Stimulated activated CD4-positive, alpha-beta T cell treated with anti-CD3 and anti-CD28 coated beads, Interleukin-4, amount 100 ng/mL, for 4 hours (primary cell): Measurements from ENCODE around the gene FN1.

Experiments
- DNase-seq, 2 experiments: peaks; one replicate each; pipeline ENCODE4 v3.0.0-alpha.2; 2020

The FN1 gene

DNA sequence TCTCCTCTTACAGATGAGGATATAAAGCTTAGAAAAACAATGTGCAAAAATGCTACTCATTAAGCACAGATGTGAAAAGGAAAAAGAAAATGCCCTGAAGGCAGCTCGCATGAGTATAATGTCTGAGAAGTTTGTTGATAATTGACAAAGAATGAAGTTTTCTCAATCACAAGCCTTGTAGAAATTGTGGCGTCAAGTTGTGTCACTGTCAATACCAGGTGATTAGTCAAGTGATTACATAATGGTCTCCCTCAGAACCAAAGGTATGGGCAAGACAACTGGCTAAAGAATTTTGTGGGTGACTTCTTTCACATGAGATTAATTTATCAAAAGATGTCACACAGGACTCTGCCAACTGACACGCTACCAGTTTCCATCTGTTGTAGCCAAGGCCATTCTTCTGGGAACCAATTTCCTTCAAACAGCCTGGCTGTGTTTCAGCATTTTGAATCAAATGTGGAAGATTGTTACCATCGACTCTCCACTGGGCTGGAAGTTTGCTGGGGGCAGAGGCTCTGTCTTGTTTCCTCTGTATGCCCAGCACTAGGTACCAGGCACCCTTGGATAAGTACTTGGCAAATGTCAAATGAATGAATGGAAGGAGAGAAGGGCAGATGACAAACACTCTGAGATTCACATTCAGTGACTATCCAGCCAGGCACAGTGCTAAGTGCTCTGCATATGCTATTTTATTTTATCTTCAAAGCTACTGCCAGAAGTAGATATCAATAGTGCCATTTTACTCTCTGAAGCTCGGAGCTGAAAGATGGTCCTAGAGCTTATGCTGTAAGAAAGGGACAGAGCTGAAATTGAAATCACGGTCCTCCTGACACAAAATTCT, 5.9 kb upstream of the FN1 start:
- no peak for DNase-seq

DNA sequence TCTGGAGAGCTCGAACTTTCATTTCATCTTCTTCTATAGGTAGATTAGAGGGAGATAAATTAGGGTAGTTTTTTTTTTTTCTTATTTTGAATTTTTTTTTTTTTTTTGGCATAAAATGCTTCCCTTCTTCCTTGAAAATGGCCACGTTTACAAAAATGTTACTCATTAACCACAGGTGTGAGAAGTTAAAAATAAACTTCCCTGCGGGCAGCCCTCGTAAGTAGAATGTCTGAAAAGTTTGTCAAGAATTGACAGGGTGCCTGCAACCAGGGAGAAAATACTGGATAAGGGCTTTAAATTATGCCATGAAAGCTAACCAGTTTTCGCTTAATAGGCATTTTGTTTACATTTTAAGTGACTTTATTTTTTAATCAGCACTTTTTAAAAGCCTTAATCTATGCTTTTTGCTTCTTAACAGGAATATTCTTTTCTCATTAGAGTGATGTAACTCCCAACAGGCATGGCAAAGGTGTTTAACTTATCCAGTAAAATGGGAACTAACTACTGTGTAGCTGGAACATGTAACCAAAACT, 4.2 kb upstream of the FN1 start:
- no peak for DNase-seq

DNA sequence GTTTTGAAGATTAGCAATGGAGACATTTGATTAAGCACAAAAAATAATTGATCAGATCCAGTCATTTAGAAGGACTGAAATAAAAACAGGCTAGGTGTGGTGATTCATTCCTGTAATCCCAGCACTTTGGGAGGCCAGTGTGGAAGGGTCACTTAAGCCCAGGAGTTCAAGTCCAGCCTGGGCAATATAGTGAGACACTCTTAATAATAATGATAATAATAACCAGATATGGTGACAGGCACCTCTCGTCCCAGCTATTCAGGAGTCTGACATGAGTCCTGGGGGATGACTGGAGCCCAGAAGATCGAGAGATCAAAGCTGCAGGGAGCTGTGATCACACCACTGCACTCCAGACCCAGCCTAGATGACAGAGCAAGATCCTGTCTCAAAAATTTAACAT, 3.5 kb upstream of the FN1 start:
- no peak for DNase-seq

DNA sequence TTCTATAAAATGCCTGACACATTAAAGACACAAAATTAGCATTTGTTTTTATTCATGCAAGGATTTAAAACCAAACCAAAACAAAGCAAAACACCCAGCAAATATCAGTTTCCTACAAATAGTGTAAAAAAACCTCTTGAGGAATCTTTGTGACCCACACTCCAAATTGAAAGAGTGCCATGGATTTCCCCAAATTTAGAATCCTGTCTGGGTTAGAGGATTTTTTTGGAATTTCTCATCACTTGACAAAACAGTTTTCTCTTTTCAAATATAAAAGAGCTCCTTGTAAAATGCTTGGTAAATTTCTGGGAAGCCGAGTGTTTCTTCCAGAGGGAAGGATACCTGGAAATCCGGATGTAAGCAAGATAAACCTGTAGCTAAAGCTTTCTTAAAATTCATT, 1.7 kb upstream of the FN1 start:
- DNase-seq, result no peak

DNA sequence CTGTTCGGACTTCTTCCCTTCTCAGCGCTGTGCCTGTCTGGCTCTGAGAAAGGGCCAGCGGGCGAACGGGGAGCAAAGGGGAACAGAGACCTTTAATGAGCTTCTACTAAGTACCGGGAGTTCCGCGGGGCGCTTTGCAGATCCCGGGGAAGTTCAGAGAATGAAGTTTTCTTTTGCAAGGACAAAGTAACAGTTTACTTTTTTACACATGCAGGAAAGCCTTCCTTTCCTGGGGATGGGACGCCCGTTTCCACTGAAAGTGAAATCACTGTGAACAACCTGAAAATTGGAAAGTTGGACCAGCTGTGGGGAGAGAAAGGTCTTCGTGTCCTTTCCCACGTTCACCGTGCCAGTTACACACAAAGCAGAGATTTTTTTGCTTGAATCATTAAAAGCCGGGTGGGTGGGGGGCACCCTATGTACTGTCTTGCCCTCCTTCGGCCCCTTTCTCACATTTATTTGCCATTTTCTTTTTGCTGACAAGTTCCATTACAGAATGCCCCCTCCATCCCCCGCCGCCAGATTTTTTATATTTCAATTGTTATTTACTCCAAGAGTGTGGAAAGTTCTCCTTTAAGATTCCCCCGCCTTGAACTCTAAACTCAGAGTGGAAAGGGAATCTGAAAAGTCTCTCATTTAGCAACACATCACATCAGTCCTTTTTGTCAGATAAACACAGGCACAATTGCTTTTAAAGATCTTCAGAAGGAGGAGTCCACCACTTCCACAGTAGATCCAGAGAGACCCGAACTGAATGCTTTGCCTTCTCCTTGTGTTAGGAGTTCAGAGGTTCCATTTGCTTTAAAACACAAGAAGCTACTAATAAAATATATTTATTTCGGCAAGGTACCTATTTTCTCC, 1.1 kb upstream of the FN1 start:
- no peak for DNase-seq

DNA sequence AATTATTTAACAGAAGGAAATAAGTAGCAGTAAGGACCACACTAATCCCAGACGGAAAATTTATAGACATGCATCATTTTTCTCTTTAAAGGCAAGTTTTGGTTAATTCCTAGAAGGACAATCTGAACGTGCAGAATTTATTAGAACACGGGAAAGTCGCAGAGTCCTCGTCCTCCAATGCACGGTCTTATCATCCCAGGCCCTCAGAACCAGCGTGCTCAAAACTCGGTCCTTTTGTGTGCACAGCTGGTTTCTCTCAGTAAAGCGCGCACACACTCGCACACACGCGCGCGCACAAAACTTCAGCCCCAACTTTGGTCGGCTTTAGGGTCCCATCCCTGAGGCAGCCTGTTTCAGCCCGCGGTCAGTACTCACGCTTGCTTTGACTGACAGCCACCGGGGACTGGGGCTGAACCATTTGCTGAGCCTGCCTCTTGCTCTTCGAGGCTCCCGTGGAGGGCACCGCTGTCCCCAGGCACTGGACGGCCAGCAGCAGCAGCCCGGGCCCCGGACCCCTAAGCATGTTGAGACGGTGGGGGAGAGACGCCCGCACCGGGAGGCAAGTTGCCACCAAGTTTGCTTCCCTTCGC, 493 bp downstream of the FN1 start:
- no peak for DNase-seq

DNA sequence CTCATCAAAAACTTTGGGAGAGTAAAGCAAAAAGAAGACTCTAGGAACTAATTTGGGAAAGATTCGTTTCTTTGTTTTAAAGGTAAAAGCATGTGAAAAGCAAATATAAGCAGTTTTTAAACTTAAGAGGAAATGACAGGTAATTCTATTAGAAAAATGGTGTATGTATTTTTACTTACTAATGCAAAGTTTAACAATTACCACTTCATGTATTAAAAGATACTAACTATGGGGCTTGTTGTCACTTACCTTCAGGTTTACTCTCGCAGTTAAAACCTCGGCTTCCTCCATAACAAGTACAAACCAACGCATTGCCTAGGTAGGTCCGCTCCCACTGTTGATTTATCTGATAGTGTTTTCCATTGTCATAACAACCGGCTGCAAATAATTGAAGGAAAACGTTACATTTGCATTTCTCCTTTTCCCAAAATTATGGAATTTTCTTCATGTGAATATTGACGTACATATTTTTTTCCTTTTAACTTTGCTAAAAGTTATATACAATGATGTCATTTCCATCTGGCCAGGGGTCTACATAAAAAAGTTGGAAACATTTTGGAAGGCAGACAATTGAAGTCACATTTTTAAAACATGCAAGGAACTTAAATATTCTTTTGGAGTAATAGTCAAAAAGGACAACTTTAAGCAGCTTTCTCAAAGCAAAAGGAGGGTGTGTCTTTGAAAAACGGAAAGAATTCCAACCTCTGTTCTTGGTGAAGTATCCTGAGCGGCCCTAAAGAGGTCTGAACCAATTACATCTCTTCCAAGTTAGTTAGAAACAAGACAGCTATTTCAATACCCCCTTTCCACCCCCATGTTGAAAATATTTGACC, 1.2 kb downstream of the FN1 start:
- no peak for DNase-seq

DNA sequence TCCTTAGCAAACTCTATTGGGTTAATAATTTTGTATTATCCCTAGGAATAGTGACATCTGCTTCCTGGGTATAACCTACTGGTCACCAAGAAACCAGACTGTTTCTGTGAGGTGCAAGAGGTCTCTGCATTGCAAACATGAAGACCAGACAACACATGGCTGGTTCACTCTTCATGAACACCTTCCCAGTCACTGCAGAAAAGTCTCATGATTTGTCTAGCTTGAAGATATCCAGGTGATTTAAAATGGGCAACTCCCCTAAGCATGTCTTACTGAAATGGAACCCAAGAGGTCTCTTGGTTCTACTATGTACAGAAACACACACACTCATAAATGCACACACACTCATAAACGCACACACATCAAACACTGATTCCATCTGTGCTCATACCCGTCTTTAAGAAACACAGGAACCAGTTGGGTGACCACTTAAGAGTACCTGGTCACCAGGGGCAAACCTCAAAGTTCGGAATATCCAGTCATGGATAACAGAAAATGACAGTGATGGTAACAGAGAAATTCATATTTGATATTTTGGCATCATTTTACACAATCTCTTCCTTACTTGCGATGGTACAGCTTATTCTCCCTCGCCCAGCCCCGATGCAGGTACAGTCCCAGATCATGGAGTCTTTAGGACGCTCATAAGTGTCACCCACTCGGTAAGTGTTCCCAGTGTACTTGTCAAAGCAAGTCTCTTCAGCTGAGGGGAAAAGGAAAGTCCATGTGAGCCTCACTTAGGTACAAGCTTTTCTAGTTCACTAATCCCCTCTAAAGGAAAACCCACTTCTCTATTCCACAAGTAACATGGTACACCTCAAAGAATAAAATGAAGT, 2.9 kb downstream of the FN1 start:
- no peak for DNase-seq

DNA sequence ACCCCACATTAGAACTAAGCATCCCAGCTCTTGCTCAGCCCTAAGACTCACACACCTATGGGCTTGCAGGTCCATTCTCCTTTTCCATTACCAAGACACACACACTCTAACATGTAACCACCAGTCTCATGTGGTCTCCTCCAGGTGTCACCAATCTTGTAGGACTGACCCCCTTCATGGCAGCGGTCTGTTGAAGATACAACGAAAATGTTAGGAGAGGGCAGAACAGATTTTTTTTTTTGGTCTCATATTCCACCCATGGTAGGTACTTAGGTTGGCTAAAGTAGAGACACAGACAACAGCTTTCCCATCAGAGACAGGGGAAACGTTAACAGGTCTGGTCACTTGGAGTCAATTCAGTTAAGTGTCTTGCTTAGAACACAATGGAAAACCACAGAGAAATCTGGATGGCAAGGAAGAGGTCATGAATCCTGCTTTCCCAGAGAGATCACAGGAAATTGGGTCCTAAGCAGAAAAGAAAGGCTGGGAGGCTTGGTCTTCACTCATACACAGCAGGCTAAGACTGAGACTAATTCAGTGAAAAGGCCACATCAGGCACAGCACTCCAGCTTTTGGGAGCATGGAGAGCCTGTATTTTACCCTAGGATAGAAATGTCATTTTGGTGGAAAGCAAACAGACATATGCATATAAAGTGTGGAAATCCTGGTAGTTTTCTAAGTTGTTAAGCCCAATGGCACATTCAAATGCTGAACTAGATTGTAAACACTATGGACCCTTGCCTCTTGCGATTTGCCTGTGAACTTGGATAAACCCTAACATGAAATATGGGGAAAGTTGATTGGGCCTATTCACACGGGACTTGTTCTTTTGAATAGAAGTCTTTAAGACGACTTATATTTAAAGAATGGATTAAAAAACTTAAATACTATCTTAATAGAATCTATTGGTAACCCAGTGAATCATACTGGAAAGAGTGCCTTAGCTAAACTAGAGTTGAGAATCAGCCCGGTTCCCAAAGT, 3.8 kb downstream of the FN1 start:
- DNase-seq, result no peak

DNA sequence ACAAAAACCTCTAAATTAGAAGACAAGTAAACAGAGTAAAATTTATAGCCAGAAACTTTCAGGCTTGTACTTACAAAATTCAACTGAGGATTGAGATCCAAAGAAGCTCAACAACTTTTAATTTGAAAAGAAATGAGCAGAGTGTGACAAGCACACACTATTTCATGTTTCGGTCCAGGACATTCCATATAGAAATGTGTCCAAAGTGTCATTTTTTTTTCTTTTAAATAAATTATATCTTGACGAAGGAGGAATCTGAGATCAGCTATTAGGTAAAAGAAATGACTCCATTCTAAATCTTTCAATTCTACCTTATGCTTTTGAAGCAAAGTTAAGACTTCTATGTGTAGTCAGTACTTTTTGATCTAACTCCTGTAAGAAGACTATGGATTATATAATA, 4.6 kb downstream of the FN1 start:
- no peak for DNase-seq

DNA sequence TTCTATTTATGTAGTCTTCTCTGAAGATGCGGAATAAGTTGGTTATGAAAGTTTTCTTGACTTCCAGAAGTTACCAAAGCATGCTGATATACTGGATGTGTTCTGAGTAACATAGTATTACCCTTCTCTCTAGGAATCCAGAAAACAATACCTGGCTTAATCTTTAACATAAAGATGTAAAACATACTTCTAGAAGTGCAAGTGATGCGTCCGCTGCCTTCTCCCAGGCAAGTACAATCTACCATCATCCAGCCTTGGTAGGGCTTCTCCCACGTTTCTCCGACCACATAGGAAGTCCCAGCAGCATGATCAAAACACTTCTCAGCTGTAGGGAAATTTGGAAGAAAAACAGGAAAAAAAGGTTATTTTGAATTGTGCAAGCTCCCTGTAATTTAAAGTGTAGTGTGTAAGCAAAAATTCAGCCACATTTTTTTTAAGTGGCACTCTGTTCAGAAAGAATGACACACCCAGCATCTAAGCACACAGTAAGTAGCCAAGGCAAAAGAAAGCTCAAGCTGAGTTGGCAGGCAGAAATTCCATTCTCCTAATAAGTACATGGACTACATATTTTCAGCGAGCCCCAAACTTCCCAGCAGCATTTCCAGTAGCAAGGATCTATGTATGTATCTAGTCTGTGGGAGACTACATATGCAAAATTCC, 5.2 kb downstream of the FN1 start:
- DNase-seq, result no peak

DNA sequence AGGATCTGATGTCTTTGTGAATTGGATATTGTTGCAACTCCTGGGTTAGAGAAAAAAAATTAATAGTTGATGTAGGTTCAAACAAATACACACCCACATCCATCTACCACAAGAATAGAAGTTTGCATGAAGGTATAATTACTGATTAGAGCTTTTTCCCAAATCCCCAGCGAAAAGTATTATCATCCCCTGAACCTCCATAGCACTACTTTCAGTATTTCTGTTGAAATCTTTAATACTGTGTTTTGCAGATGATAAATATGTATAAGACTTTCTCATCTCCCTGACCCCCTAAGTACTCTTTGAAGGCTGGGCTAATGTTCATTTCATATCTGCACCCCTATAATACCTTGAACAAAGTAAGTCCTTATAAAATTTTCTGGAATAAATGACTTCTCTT, 6.4 kb downstream of the FN1 start:
- DNase-seq, result no peak

DNA sequence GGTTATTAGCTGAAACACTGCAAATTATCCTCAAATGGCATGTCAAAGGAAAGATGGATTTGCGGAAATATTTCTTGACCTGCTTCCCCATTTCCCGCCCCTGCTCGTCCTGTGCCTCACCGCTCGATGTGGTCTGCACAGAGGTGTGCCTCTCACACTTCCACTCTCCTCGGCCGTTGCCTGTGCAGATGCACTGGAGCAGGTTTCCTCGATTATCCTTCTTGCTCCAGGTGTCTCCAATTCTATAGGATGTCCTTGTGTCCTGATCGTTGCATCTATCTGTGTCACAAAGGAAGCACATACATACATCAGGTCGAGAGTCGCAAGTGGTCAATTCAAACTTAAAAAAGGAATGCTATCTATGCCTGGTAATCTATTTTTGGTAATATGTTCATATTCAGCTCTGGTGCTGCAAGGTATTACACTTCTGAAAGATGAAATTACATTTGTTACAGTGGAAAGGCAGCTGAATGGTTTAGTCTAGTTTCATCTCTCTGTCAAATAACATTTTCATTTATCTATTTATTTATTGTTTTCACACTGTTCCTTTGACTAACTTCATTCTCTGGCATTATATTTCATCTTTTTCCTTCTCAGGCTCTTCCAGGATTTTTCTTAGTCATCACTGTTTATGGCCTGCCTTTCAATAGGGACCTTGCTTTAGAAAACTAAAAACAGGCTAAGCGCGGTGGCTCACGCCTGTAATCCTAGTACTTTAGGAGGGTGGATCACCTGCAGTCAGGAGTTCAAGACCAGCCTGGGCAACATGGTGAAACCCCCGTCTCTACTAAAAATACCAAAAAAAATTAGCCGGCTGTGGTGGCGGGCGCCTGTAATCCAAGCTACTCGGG, 7.6 kb downstream of the FN1 start:
- DNase-seq, result no peak

DNA sequence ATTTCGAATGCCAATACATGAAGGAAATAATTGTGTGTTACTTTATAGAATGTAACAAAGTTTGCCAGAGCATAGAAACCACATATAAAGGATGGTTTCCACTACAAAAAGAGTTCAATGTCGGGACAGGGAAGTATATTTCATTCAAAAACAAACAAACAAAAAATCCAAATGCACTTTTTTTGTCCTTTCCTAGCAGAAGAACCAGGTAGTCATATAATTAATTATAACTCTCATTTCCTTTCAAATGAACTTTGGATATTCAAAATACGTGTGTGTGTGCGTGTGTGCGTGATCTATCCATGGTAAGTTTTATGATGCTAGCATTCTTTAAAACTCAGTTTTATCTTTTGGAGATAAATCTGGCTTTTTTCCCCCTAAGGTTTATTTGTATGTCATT, 8.3 kb downstream of the FN1 start:
- DNase-seq, result no peak

DNA sequence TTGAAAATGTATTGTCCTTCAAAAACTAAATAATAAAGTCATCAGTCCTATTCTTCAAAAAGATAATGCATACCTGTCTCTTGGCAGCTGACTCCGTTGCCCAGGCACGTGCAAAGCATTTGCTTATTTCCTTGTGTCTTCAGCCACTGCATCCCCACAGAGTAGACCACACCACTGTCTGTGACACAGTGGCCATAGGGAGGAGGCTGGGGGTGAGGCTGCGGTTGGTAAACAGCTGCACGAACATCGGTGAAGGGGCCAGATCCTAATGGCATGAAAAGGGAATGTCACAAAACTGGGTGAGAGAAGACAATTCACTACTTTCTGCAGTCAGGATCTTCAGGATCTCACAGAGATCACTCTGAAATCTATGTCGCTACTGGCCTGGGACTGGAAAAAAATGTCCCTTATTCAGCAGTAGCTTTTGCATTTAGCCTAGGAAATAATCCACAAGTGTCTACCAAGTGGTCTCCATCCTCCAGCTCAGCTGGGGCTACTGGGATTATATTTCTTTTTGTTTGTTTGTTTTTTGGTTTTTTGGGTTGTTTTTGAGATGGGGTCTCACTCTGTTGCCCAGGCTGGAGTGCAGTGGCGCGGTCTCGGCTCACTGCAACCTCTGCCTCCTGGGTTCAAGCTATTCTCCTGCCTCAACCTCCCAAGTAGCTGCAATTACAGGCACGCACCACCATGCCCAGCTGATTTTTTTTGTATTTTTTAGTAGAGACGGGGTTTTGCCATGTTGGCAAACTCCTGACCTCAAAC, 10.7 kb downstream of the FN1 start:
- DNase-seq, result no peak

DNA sequence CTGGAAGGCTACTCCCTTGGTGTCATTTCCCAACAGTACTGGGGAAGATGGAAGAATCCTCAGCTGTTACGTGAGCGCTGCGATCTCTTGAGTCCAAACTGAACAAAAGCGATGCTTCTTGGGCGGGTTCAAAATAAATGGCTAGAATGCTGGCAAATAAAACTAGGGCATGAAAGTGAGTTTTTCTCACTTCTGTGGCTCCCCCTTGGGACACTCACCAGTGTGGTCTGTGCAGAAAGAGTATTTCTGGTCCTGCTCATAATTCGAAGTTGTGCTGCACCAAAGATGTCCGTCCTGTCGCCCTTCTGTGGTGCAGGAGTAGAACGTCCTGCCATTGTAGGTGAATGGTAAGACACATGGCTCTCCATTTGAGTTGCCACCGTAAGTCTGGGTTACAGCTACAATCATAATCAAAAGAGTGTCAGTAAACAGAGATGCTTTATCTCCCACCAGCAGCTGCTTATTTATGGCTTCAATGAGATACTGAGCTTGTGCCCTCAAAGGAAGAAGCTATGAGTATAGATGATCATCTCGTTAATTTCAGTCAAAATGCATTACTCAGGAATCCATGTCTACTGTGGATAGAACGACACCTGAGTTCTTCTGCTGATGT, 11.8 kb downstream of the FN1 start:
- DNase-seq, result no peak

DNA sequence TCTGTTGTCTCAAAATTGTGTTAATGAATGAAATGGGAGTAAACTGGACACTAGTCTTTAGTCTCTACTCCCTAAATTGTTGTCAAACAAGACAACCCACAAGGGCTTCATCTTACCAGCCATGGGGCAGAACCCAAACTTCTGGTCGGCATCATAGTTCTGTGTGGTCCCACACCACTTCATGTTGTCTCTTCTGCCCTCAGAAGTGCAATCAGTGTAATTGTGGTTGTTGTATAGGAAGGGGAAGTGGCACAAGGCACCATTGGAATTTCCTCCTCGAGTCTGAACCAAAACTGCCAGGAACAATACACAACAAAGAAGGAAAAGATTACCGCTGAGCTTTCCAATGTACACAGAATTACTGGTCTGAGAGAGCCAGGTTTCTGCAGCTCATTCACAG, 12.6 kb downstream of the FN1 start:
- no peak for DNase-seq

DNA sequence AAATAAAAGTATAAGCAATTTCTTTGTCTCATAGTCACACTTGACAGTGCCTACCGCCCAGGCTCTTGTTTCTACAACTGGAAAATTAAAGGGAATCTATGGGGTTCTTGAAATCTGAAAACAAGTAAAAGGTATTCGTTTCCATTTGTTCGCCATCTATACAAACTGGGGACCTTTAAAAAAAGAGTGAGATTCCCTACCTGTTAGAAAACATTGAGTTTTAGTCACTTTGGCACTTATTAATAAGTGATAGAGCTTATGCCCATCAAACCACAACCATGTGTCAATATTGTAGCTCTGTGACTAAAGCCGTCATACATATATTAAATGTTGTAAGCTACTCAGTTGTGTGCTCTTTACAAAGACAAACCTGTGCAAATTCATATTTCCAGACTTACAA, 13.2 kb downstream of the FN1 start:
- DNase-seq, result no peak
